ENCODE data around the gene STX18. TPM values are rescaled to one million over a fixed set of nuclear protein-coding genes. Genes with fewer than 3 reads are reported as not detected.

The STX18 gene
- total RNA-seq, 1 donor from 2014 or later, result 36.5 TPM

DNA sequence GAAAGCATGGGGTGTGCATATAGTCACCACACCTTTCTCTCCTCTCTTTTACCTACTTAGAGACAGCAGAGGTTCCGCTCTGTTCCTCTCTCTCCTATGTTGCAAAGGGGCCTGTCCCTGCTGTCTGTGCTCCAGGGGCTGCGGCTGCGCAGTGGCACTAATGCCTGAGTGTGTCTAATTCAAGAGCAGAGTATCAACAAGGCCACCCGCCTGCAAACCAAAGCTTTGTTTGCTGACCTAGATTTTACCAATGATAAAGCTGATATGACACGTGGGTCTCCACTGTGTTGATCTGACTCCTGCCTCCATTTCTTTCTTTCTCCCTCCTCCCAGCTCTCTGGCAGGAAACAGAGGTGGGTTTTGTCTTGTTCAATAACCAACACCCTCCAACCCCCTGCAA, 80.0 kb downstream of the STX18 start:
- TF ChIP-seq, protein P1, sequence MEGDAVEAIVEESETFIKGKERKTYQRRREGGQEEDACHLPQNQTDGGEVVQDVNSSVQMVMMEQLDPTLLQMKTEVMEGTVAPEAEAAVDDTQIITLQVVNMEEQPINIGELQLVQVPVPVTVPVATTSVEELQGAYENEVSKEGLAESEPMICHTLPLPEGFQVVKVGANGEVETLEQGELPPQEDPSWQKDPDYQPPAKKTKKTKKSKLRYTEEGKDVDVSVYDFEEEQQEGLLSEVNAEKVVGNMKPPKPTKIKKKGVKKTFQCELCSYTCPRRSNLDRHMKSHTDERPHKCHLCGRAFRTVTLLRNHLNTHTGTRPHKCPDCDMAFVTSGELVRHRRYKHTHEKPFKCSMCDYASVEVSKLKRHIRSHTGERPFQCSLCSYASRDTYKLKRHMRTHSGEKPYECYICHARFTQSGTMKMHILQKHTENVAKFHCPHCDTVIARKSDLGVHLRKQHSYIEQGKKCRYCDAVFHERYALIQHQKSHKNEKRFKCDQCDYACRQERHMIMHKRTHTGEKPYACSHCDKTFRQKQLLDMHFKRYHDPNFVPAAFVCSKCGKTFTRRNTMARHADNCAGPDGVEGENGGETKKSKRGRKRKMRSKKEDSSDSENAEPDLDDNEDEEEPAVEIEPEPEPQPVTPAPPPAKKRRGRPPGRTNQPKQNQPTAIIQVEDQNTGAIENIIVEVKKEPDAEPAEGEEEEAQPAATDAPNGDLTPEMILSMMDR (IDR thresholded peaks at IDR 0.05), result no peak
- H3K9me3 ChIP-seq, result no peaks in the 10 kb centered on the region
- peak; percentile 48 to 77 for ATAC-seq
- no peak overlapping the region for H3K4me3 ChIP-seq
- no peak for DNase-seq
- intact Hi-C loops (cut with DNase I), result no loop called here
- peaks cover 58% of the 10 kb centered on the region for H3K36me3 ChIP-seq
- H3K27ac ChIP-seq, result no peak overlapping the region
- no peaks in the 10 kb centered on the region for H3K4me1 ChIP-seq
- H3K27me3 ChIP-seq (ENCODE audit: low read depth), result no peaks in the 10 kb centered on the region

DNA sequence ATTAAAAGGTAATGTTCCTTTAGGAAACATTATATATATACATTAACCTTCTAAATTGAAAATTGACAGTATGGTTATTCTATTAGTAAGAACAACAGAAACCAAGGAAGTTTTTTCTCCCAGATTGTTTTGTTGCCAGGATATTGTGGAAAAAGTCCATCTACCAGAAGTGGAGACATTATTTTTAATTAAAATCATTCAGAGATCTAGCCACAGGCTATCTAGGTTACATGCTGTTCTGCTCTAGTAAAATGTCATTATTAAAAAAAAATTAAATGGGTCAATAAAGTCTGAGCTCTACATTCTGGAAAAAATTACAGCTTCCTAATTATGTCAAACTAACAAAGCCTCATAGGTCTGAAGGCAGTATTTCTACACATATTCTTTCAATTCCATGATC, 80.7 kb downstream of the STX18 start:
- no peak overlapping the region for H3K4me3 ChIP-seq
- ATAC-seq, result no peak

DNA sequence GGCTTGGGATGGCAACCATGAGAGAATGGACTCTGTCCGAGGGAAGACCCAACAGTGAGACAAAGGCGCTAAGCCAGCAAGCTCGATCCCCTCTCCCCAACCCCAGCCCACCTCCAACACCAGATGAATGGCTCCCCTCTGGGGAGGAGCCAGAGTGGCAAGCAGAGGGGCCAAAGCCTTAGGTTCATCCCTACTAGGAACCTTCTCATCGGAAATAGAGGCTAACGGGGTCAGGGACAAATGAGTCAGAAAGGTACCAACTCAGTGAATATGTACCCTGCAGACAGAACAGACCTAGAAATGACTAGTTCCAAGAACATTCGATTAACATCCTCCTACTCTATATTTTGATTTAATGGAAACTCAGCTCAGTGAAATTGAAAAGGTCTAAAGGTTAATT, 81.1 kb downstream of the STX18 start:
- Histone ChIP-seq H3K9me3 (no peaks in the 10 kb centered on the region), H3K27ac (no peak overlapping the region), H3K4me1 (no peaks in the 10 kb centered on the region), H3K36me3 (peaks cover 58% of the 10 kb centered on the region), H3K27me3 (ENCODE audit: low read depth) (no peaks in the 10 kb centered on the region), H3K4me3 (no peak overlapping the region)
- DNase-seq (no peak), ATAC-seq (no peak)
- intact Hi-C loops (cut with DNase I), result no loop called here
- TF ChIP-seq, protein P1 (IDR thresholded peaks at IDR 0.05), result no peak

More for the DNA sequence above, 80.7 kb downstream of the STX18 start:
- H3K4me1 ChIP-seq, result no peaks in the 10 kb centered on the region
- no peak overlapping the region for H3K27ac ChIP-seq
- TF ChIP-seq, protein P1 (IDR thresholded peaks at IDR 0.05), result no peak
- no peak for DNase-seq
- intact Hi-C loops (cut with DNase I), result no loop called here
- H3K9me3 ChIP-seq, result no peaks in the 10 kb centered on the region
- no peaks in the 10 kb centered on the region for H3K27me3 ChIP-seq (ENCODE audit: low read depth)
- H3K36me3 ChIP-seq, result peaks cover 58% of the 10 kb centered on the region

DNA sequence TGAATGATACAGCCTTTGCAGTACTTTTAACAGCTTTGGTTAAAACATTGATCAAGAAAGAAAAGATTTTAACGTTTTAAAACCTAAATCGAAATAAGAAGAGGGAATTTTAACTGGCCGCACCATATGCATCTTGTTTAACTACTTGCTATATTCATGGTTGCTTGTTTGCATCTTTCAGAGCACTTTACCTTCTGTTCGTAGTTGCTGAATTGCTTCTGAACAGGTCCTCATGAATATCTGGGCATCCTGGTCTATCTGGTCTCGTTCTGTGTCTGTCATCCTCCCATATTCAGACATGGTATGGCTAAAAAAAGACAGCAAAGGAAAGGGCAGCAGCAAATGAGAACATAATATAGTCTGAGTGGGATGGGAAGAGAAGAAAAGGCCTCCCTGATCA, 82.7 kb downstream of the STX18 start:
- Histone ChIP-seq H3K4me3 (no peak overlapping the region), H3K4me1 (no peaks in the 10 kb centered on the region), H3K27ac (no peak overlapping the region), H3K9me3 (no peaks in the 10 kb centered on the region), H3K27me3 (ENCODE audit: low read depth) (no peaks in the 10 kb centered on the region), H3K36me3 (peaks cover 58% of the 10 kb centered on the region)
- TF ChIP-seq, protein P1 (IDR thresholded peaks at IDR 0.05), result no peak
- ATAC-seq (no peak), DNase-seq (no peak)
- intact Hi-C loops (cut with DNase I), result no loop called here

DNA sequence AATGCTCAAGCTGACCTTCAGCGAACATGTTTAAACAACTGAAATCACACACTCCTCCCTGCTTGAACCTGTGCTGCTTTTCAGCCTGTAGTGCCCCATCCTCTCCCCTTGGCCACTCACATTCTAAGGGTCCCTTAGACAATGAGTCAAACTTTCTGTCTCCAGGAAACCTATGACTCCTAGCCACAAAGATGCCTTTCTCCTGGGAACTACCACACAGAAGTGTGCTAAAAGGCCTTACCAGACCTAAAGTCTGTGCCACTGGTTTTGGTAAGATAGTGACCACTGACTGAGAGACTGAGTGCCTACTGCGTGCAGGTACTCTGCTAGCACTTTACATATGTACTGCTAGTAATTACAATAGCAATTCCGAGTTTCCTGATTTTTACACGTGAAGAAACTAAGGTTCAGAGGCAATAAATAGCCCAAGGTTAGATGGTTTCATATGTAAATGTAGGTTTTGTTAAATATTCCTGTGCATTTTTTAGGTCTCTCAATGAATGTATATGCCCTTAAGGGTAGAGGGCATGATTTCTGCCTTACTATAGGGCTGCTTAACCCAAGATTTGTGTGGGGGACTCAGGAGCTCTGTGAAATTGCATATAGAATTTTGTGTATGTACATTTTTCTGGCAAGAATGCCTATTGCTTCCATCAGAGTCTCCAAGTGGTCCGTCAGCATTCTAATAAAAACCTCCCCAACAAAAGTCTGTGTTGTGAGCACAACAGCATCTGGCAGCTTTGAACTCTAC, 83.9 kb downstream of the STX18 start:
- no peaks in the 10 kb centered on the region for H3K4me1 ChIP-seq

More for the DNA sequence above, 83.9 kb downstream of the STX18 start:
- DNase-seq, result no peak
- TF ChIP-seq, protein P1 (IDR thresholded peaks at IDR 0.05), result no peak
- ATAC-seq, result no peak
- no peaks in the 10 kb centered on the region for H3K9me3 ChIP-seq
- no peak overlapping the region for H3K4me3 ChIP-seq
- no peaks in the 10 kb centered on the region for H3K27me3 ChIP-seq (ENCODE audit: low read depth)
- no peak overlapping the region for H3K27ac ChIP-seq
- intact Hi-C loops (cut with DNase I), result no loop called here
- peaks cover 68% of the 10 kb centered on the region for H3K36me3 ChIP-seq

All from lower lobe of right lung (tissue), 2 donors.